ENCODE measurements around the gene GNAS-AS1.

- TF ChIP-seq CTCF (IDR thresholded peaks at IDR 0.05), result no peak
- TF ChIP-seq POLR2A (IDR thresholded peaks at IDR 0.05), result no peak
Observed at GRCh38 chr20:58843128-58843556, 7.6 kb downstream of the GNAS-AS1 start.
